Measurements from ENCODE around the gene SNX8.
"Not testable (repeated sequence)": the region's sequence is repeated elsewhere in the genome, so short reads cannot be mapped to it uniquely, and the experiment has no call there.

The SNX8 gene

DNA sequence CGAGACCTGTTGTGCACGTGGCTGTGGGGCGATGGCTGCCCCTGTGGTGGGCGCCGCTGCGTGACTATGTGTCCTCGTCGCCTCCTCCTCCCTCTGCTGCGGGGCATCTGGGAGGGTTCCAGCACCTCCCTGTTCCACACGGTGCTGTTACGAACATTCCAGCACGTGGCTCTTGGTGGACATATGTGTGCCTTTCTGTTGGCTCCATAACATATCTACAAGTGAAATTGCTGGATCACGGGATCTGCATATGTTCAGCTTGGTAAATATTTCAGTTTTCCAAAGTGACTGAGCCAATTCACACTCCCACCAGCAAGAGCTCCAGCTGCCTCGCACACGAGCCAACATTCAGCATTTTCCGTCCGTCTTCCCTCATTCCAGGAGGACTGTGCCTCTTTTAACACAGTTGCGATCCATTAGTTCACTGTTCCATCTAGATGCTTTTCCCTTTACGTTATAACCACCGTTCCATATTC, 25.1 kb downstream of the SNX8 start:
- no peak for DNase-seq

DNA sequence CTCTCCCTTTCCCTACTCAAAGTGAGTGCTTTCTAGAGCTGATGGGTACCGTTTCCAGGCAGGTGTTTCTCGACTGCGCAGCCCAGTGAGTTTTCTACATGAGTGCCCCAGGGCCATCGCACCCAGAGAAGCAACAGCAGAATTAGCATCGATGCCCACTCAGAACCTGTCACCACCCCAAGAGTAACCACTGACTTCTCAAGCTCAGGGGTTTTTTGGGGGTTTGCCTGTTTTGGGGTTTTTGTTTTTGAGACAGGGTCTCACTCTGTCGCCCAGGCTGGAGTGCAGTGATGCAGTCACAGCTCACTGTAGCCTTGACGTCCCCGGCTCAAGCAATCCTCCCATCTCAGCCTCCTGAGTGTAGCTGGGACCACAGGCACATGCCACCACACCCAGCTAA, 25.7 kb downstream of the SNX8 start:
- no peak for DNase-seq

DNA sequence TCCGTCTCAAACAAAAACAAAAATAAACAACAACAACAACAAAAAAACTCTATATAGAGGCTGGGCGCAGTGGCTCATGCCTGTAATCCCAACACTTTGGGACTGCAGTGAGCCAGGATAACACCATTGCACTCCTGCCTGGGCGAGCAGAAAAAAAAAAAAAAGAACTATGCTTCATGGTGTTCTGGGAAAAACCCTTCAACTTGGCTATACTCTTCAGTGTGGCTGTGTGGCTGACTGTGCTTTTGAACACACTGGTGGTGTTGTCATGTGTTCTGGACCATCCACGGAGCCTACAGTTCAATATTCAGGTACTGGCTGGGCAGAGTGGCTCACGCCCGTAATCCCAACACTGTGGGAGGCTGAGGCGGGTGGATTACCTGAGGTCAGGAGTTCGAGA, 26.5 kb downstream of the SNX8 start:
- no peak for DNase-seq

DNA sequence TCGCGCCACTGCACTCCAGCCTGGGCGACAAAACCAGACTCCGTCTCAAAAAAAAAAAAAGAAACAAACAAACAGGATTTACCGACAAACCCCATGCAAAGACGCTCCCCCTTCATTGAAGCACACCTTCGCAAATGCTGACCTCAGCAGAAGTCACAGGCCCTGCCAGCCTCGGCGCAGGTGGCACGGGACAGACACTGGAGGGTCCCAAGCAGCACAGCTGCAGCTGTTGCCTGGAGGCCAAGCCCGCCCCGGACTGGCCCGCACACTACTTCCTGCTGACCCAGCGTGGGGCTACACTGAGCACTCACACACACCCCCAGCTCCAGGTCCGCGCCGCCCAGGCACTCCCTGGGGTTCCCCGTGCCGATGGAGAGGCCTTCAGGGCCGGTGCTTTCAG, 31.2 kb downstream of the SNX8 start:
- no peak for DNase-seq

DNA sequence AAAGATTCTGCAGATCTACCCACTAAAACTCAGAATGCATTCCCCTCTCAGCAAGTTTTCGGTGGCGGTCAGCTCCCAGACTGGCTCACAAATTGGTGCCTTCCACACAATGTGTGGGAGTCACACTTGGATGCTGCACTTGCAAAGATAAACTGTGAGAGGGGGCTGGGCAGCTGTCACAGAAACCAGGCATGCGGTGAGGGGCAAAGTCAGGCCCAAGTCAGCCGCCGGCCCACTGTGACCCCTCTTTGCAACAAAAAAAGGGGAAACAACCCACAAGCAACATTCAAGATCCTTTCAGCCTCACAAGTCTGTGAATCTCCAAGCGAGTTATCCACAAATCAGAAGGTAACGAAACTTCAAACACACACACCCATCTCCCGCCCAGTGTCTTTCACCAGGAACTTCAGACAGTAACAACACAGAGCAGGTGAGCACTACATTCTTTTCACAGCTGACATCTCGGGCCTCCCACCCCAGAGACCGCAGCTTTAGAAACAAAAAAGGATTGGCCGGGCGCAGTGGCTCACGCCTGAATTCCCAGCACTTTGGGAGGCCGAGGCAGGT, 32.0 kb downstream of the SNX8 start:
- no peak for DNase-seq

DNA sequence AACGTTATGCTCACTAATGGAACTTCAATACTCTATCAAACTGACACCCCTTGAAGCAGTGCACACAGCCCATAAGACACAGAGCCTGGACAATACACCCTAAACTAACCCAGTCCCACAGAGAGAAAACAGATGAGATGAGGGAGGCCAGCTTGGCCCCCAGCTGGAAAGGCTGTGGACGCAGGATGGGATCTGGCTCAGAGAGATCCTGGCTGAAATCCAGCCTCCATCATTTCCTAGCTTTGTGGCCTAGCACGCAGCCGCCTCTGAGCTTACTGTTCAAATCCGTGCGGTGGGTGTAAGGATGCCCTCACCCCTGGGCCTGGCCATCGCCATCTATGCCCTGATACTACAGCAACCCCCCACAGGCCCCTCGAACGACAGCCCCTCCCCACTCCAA, 32.7 kb downstream of the SNX8 start:
- no peak for DNase-seq

DNA sequence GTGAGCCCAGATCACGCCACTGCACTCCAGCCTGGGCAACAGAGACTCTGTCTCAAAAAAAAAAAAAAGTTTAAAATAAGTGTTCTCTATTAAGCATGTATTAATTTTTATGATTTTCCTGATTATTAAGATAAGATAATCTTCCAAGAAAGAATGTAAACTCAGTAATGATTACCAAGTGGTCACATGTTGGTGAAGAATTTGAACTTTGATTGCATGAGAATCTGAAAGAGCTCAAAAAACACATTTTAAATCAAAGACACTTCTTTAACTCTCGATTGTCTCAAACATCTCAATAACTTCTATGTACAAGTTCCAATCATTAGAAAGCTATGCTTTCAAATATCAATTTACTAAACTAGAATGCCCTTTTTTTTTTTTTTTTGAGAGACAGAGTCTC, 33.8 kb downstream of the SNX8 start:
- no peak for DNase-seq

DNA sequence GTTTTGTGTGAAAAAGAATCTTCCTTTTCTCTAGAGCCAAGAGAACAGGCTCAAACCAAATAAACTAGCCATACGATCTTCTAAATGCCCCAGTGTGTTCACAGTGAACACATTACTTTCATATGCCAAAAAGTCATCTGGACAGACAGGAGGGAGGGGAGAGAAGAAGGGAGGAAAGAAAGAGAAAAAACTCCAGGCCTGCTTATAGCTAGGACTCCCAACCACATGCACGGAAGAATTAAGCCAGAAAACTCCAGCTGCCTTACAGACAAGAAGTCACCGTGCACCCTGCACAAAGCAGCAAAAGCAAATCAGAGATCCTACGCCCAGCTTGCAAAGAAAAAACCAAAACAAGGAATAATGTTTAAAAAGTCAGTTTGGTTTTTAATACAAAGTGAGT, 34.3 kb downstream of the SNX8 start:
- DNase-seq, result no peak

DNA sequence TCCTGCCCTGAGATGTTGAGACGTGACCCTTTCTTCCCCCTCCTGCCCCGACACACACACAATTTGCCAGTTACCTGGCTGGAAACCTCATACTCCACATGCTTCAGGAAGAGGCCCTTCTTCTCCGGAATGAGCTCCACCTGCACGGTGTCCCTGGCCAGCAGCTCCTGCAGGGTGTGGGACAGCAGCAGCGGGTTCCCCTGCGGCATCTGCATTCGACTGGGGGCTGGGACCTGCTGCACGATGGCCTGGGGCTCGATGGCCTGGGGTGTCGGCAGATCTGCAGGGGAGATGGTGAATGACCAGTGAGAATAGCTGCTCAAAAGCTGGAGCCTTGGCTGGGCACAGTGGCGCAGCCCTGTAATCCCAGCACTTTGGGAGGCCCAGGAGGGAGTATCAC, 36.2 kb downstream of the SNX8 start:
- no peak for DNase-seq

DNA sequence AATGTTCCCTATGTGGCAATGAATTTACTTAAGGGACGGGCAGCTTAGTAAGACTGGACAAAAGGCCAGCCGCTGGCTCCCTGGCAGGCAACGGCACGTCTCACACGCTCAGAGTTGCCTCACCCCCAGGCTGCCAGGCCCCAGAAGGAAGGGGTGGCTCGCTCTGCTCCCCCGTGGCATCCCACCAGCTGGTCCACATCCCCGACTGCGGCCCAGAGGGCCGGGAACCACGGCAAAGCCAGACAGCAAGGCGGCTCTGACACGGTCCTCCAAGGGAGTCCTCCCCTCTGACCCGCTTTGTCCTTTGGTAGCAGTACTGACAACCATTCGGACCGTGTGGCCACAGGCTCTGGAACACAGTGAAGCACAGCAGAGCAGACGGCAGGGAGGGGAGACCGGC, 38.1 kb downstream of the SNX8 start:
- DNase-seq, result no peak

DNA sequence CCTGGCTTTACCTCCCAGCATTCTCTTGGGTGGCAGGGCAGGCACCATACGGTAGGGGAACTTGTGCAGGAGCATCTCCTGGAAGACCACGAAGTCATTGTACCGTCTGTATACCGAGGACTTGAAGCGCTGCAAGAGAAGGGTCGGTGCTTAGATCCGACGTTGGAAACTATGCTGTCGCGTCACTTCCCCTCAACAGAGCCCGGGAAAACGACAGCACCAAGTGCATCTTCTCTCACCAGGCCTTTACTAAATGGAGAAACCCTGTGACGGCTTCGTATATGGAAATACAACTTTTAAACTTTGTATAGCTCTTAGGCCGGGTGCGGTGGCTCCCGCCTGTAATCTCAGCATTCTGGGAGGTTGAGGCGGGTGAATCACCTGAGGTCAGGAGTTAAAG, 39.1 kb downstream of the SNX8 start:
- DNase-seq, result no peak

DNA sequence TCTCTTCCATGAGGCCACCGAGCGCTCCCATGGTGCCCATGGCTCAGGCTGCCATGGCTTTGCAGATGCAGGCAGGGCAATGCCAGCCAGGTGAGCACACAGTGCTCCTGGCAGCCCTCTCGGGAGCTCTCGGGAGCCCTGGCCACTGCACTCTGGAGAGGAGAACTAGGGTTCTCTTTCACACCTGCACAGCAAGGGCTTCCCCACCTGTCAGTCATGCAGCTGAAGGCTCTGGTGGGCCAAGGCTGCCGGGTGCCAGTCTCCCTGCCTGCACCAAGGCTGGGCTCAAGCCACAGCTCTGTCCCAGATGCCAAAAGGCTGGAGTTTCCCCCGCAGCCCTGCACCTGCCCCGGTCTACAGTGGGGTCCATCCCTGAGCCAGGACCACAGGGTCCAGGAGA, 39.6 kb downstream of the SNX8 start:
- no peak for DNase-seq

DNA sequence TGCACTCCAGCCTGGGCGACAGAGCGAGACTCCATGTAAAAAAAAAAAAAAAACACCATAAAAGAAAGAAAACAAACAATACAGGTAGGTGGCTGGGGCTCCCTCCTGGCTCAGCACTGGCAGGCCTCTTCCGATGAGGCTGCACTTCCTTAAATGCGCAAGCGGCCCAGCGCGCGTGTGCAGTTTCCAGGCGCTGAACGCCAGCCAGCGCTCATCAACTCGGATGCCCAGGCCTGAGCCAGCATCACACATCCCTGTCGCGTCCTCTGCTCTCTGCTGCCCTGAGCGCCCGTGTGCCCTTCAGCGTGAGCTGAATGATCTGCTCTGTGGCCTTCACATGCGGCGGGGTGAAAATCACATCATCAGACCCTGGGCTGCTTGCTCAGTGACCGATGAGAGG, 40.4 kb downstream of the SNX8 start:
- DNase-seq, result no peak

DNA sequence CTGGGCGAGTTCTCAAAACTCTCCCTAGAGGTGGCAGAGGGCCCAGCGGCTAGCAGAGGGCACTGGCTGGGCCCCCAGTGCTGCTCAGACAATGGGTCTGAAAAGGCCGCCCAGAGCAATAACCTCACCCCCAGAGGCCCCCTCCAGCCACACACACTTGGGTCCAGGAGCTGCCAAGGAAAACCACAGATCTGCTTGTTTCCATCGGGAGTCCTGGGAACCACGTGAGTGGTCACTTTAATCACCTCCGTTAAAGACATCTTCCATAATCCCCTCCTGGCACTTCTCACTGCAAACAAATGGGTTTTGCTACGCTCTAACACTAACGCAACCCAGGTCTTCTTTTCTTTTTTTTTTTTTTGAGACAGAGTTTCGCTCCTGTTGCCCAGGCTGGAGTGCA, 42.2 kb downstream of the SNX8 start:
- DNase-seq, result no peak

DNA sequence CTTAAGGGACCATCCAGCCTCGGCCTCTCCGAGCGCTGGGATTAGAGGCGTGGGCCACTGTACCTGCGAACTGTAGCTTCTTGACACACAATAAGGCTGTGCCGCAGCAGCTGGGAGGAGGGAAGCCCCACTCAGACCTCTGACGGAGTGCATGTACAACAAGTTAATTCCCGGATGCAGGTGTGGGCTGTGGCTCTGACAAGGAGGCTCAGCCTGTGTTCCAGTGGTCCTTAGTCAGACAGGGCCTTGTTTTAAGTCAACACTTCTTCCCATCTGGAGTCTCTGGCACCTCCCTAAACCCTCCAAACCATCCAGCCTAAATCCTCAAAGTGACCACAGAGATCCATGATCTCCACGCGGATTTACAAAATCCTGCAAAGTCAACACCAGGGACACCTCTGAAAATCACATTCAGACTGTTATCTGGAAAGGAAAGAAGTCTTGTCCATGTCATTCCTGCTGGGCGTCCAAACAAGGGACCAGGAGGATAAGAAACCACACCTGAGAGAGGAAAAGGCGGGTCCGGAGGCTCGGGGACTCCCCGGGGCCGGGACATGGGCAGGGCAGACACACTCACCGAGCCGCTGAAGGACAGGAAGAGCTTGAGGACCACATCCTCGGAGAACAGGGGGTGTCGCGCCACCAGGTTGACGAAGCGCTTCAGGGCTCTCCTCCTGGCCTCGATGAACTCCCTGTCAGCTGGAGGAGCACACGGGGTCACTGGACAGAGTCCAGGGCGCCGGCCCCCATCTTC, 42.8 kb downstream of the SNX8 start:
- DNase-seq, result no peak

DNA sequence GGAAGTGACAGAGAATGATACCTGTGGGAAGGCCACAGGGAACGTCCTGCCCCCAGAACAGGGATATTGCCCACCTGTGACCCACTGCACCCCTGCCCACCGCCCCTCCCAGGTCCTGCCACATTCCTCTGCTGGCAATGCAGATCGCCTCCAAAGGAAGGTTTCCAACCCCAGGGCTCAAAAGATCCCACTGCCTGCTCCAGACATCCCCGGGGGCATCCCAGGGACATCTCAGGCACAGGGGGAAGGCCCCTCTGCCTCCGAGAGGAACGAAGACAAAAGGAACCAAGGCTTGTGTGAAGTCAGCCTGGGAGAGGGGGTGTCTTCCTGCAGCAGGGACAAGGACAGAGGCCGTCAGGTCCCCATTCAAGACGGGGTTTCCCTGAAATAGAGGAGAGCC, 43.7 kb downstream of the SNX8 start:
- DNase-seq, result no peak

DNA sequence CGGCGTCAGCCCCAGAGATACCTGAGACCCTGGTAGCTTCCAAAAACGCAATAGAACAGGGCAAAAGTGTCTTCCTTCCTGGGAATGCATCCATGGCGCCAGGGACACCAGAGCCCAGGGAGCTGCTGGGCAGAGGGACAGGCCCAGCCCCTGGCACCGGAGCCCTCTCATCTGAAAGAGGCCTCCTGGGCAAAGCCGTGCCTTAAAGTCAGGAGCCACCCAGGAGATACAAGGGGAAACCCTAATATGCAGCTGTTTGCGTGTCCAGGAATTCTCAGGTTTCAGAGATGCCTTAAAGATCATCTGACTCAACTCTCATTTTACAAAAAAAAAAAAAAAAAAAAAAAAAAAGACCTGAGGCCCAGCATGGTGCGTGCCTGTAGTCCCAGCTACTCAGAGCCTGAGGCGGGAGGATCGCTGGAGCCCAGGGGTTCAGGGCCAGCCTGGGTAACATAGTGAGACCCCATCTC, 44.2 kb downstream of the SNX8 start:
- no peak for DNase-seq

DNA sequence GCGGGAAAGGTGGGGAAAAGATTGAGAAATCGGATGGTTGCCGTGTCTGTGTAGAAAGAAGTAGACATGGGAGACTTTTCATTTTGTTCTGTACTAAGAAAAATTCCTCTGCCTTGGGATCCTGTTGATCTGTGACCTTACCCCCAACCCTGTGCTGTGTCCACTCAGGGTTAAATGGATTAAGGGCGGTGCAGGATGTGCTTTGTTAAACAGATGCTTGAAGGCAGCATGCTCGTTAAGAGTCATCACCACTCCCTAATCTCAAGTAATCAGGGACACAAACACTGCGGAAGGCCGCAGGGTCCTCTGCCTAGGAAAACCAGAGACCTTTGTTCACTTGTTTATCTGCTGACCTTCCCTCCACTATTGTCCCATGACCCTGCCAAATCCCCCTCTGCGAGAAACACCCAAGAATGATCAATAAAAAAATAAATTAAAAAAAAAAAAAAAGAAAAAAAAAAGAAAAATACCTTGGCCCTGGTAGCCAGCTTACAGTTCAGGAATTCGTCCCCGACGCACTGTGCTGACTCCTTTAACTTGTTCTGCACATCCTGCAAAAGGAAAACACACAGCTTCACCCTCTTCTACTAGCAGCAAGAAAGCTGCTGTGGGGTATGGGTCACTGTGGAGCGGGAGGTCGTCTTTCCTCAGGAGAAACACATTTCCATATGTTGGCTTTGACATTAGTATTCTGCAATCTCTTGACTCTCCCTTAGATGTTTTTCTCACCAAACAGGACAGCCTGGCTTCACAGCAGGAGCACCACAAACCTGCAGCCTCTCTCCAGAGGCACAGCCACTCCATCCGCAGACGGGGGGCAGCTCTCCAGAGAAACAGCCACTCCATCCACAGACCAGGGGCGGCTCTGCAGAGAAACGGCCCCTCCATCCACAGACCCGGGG, 44.9 kb downstream of the SNX8 start:
- DNase-seq, result not testable (repeated sequence)

DNA sequence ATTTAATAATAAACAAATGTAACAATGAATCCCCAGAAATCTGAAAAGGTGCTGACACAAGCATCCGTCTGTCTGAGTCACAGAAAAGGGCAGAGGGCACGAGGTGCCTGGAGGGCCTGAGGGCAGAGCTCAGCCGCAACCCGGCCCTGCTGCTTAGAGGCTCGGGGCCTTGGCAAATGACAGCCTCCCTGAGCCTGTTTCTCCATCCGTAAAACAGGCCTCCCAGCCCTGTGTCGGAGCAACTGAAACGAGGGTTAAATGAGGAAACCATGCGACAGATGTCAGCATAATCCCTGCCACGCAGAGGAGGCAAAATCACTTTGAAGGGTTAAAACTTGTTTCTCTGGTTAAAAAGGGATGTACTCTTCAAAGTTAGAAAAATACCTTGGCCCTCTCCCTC, 47.3 kb downstream of the SNX8 start:
- DNase-seq, result no peak

DNA sequence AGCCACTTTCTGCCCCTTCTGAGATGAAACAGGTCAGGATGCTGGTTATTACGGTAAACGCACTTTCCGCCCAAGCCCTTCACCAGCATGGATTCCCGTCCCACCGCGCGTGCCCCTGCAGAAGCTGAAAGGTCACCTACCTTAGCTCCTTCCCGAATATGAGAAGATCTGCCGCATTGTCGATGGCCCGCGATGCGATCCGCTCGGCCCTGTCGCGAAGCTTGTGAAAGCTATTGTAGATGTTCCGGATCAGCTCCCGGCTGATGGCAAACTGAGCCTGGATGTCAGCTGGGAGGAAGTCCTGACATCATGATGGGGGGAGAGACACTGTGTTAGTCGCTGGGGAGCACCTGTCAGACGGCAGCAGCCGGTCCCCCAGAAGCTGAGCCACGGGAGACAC, 50.1 kb downstream of the SNX8 start:
- no peak for DNase-seq

DNA sequence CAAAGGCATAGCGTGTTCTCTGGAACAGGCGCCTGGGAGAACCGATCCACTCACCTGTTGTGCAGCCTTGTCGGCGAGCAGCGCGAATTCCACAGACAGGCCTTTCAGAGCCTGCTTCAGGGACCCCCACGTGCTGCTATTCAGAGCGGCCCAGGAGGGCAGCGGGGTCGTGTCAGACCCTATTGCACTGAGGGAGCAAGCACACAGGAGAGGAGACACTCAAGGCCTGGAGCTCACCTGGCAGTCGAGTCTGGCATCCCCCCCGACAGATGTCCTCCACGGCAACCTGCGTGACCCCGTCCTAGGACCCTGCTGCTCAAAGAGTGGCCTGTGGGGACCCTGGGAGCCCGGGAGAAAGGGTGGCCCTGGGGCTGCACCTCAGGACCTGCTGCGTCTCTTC, 51.1 kb downstream of the SNX8 start:
- no peak for DNase-seq

DNA sequence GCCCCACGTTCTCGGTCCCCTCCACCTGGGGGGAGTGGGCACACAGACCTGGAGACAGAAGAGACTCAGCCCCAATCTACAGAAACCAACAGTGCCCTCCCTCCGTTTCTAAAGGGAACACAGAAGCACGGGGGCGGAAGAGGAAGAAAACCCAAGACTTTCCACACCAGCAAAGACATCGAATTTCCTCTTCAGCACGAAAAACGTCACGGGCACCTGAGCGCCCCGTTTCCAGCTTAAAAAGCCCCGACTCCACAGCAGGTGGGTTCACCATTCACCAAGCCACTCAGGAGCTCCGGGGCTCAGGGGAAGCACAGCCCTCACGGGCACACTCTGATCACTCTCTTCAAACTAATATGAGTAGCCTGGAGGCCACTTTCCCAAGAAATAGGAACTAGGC, 52.6 kb downstream of the SNX8 start:
- no peak for DNase-seq

DNA sequence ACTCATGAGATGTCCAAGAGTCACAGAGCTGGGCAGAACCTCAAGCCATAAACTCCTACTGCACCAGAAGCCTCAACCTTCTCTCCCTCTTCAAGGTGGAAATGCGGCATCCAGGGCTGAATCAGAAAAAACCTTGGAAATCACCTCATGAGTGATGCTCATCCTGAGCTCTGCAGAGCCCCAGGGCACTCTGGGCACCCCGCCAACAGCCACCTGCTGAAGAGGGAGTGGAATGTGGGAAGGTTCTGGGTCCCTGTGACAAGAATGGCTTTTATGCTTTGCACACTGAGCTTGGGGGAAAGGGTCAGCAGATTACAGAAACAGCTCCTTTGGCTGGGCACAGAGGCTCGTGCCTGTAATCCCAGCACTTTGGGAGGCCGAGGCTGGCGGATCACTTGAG, 53.4 kb downstream of the SNX8 start:
- DNase-seq, result no peak

DNA sequence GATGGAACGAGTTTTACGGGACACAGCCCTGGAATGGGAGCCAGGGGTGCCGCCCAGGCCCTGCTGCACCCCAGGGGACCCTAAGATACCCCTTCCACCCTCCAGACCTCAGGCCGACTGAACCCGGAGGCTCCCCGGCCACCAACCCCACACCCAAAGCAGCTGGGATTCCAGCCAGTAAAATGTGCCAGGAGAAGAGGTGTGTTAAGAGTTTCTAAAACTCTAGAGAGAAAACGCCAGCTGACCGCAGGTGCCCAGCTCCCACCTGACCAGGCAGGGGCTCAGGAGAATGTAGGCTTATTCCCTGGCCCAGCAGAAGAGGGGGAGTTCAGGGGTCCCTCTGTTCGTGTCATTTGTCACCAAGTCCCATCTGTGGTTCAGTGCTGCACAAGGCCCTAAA, 54.8 kb downstream of the SNX8 start:
- no peak for DNase-seq
